ENCODE measurements around the gene PCDHB8. TPM values are rescaled to one million over a fixed set of nuclear protein-coding genes. Genes with fewer than 3 reads are reported as not detected.
"Not testable (repeated sequence)": the region's sequence is repeated elsewhere in the genome, so short reads cannot be mapped to it uniquely, and the experiment has no call there.

The PCDHB8 gene
- polyA plus RNA-seq, 1 donor (not counting 4 experiments of a cell fraction or from before 2014, with no cell fraction given), result not detected

DNA sequence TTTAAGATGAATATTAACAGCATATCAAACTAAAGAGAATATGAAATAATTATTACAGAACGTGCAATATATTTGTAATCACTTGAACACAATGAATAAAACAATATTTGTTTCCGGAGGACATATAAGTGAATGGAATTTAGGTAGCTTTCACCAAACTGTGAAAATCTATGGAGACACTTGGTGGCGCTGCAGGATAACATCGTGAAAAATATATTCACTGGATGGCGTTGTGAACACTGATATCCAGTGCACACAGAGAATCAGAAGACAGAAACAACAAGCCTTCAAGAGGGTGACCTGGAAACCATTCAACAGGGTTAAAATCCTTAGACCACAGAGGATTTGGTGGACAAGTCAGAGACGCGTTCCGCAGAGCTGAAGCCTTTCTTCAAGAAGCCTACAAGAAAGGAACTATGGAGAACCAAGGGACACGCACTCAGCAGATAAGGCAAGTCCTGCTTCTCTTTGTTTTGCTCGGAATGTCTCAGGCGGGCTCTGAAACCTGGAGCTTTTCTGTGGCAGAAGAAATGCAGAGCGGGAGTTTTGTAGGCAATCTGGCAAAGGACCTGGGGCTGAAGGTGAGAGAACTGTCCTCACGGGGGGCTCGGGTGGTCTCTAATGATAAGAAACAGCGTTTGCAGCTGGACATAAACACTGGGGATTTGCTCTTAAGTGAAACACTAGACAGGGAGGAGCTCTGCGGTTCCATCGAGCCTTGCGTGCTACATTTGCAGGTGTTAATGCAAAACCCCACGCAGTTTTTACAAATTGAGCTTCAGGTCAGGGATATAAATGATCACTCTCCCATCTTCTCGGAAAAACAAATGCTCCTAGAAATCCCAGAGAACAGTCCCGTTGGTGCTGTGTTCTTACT lies 22.0 kb downstream of the PCDHB8 start, which contains the start of gene PCDHB11:
Gene PCDHB11, plus strand, starts transcription at position 269 of the 877 bp plus-strand sequence. Its CDS starts 148 bp downstream, at position 417.
- Histone ChIP-seq H3K9me3 (ENCODE audit: control insufficient read depth, low read depth, low read length) (no peaks in the 10 kb centered on the region), H3K4me3 (ENCODE audit: control insufficient read depth in 2 of 3, extremely low read depth in 1 of 3, insufficient read depth in 2 of 3, low read depth in 1 of 3, low read length in 3 of 3) (no peak within 1 kb of the TSS), H3K27ac (ENCODE audit: control insufficient read depth, insufficient read depth, low read length) (no peak within 1 kb of the TSS), H2AFZ (ENCODE audit: control insufficient read depth, low read length) (no peak within 1 kb of the TSS), H3K9ac (ENCODE audit: control insufficient read depth, extremely low read depth, insufficient read depth, low read length) (no peak within 1 kb of the TSS), H3K4me2 (ENCODE audit: control insufficient read depth, extremely low read depth, insufficient read depth, low read depth, low read length) (no peak within 1 kb of the TSS), H3K36me3 (ENCODE audit: control insufficient read depth in 2 of 2, extremely low read depth in 1 of 2, insufficient read depth in 2 of 2, low read length in 2 of 2) (no peaks in the 10 kb centered on the region), H3K4me1 (ENCODE audit: control insufficient read depth, extremely low read depth, insufficient read depth, low read length) (no peaks in the 10 kb centered on the region), H3K79me2 (ENCODE audit: control insufficient read depth, insufficient read depth, low read length) (no peaks in the 10 kb centered on the region), H4K20me1 (ENCODE audit: control insufficient read depth, extremely low read depth, insufficient read depth, low read length) (no peaks in the 10 kb centered on the region), H3K9me1 (ENCODE audit: control insufficient read depth, extremely low read depth, insufficient read depth, low read length) (no peaks in the 10 kb centered on the region), H3K27me3 (ENCODE audit: control insufficient read depth, extremely low read depth, insufficient read depth, low read length) (no peaks in the 10 kb centered on the region)
- TF ChIP-seq EZH2 (IDR thresholded peaks at IDR 0.05; ENCODE audit: low read length), result no peak
- TF ChIP-seq, protein P1, sequence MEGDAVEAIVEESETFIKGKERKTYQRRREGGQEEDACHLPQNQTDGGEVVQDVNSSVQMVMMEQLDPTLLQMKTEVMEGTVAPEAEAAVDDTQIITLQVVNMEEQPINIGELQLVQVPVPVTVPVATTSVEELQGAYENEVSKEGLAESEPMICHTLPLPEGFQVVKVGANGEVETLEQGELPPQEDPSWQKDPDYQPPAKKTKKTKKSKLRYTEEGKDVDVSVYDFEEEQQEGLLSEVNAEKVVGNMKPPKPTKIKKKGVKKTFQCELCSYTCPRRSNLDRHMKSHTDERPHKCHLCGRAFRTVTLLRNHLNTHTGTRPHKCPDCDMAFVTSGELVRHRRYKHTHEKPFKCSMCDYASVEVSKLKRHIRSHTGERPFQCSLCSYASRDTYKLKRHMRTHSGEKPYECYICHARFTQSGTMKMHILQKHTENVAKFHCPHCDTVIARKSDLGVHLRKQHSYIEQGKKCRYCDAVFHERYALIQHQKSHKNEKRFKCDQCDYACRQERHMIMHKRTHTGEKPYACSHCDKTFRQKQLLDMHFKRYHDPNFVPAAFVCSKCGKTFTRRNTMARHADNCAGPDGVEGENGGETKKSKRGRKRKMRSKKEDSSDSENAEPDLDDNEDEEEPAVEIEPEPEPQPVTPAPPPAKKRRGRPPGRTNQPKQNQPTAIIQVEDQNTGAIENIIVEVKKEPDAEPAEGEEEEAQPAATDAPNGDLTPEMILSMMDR (optimal IDR thresholded peaks at IDR 0.05 in 1 of 3, IDR thresholded peaks at IDR 0.05 in 1 of 3, conservative IDR thresholded peaks at IDR 0.05 in 1 of 3; ENCODE audit: extremely low read depth in 1 of 3, insufficient read depth in 2 of 3, low read length in 3 of 3), result no peak
- FAIRE-seq (no peak), DNase-seq (ENCODE audit: low read depth, low spot score) (no peak)
- dilution Hi-C loops (cut with MboI; ENCODE audit: extremely low pct_ligation_motif_present, low sequenced_read_pairs), result no loop called here

DNA sequence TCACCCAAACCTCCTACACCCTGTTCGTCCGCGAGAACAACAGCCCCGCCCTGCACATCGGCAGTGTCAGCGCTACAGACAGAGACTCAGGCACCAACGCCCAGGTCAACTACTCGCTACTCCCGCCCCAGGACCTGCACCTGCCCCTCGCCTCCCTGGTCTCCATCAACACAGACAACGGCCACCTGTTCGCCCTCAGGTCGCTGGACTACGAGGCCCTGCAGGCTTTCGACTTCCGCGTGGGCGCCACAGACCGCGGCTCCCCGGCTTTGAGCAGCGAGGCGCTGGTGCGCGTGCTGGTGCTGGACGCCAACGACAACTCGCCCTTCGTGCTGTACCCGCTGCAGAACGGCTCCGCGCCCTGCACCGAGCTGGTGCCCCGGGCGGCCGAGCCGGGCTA lies 23.5 kb downstream of the PCDHB8 start:
- H3K9ac ChIP-seq (ENCODE audit: control insufficient read depth, extremely low read depth, insufficient read depth, low read length); H3K27me3 ChIP-seq (ENCODE audit: control insufficient read depth, extremely low read depth, insufficient read depth, low read length); H3K9me3 ChIP-seq (ENCODE audit: control insufficient read depth, low read depth, low read length): not testable (repeated sequence)

DNA sequence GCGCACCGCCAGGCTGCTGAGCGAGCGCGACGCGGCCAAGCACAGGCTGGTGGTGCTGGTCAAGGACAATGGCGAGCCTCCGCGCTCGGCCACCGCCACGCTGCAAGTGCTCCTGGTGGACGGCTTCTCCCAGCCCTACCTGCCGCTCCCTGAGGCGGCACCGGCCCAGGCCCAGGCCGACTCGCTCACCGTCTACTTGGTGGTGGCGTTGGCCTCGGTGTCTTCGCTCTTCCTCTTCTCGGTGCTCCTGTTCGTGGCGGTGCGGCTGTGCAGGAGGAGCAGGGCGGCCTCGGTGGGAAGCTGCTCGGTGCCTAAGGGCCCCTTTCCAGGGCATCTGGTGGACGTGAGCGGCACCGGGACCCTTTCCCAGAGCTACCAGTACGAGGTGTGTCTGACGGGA lies 24.1 kb downstream of the PCDHB8 start:
- dilution Hi-C loops (cut with MboI; ENCODE audit: extremely low pct_ligation_motif_present, low sequenced_read_pairs); H3K9me3 ChIP-seq (ENCODE audit: control insufficient read depth, low read depth, low read length); H3K9ac ChIP-seq (ENCODE audit: control insufficient read depth, extremely low read depth, insufficient read depth, low read length); H3K36me3 ChIP-seq (ENCODE audit: control insufficient read depth in 2 of 2, extremely low read depth in 1 of 2, insufficient read depth in 2 of 2, low read length in 2 of 2); FAIRE-seq; H2AFZ ChIP-seq (ENCODE audit: control insufficient read depth, low read length); H3K4me2 ChIP-seq (ENCODE audit: control insufficient read depth, extremely low read depth, insufficient read depth, low read depth, low read length); H3K4me3 ChIP-seq (ENCODE audit: control insufficient read depth in 2 of 3, extremely low read depth in 1 of 3, insufficient read depth in 2 of 3, low read depth in 1 of 3, low read length in 3 of 3); DNase-seq (ENCODE audit: low read depth, low spot score); H4K20me1 ChIP-seq (ENCODE audit: control insufficient read depth, extremely low read depth, insufficient read depth, low read length); H3K9me1 ChIP-seq (ENCODE audit: control insufficient read depth, extremely low read depth, insufficient read depth, low read length); H3K4me1 ChIP-seq (ENCODE audit: control insufficient read depth, extremely low read depth, insufficient read depth, low read length); H3K79me2 ChIP-seq (ENCODE audit: control insufficient read depth, insufficient read depth, low read length); H3K27me3 ChIP-seq (ENCODE audit: control insufficient read depth, extremely low read depth, insufficient read depth, low read length); H3K27ac ChIP-seq (ENCODE audit: control insufficient read depth, insufficient read depth, low read length): not testable (repeated sequence)

More for the DNA sequence above, 23.5 kb downstream of the PCDHB8 start:
- H2AFZ ChIP-seq (ENCODE audit: control insufficient read depth, low read length); H3K4me2 ChIP-seq (ENCODE audit: control insufficient read depth, extremely low read depth, insufficient read depth, low read depth, low read length); H3K4me1 ChIP-seq (ENCODE audit: control insufficient read depth, extremely low read depth, insufficient read depth, low read length); DNase-seq (ENCODE audit: low read depth, low spot score); H3K27ac ChIP-seq (ENCODE audit: control insufficient read depth, insufficient read depth, low read length); H4K20me1 ChIP-seq (ENCODE audit: control insufficient read depth, extremely low read depth, insufficient read depth, low read length); dilution Hi-C loops (cut with MboI; ENCODE audit: extremely low pct_ligation_motif_present, low sequenced_read_pairs); H3K79me2 ChIP-seq (ENCODE audit: control insufficient read depth, insufficient read depth, low read length); H3K4me3 ChIP-seq (ENCODE audit: control insufficient read depth in 2 of 3, extremely low read depth in 1 of 3, insufficient read depth in 2 of 3, low read depth in 1 of 3, low read length in 3 of 3); H3K9me1 ChIP-seq (ENCODE audit: control insufficient read depth, extremely low read depth, insufficient read depth, low read length); FAIRE-seq; H3K36me3 ChIP-seq (ENCODE audit: control insufficient read depth in 2 of 2, extremely low read depth in 1 of 2, insufficient read depth in 2 of 2, low read length in 2 of 2): not testable (repeated sequence)
